Effector memory CD4-positive, alpha-beta T cell (primary cell): ENCODE results near the gene POMT1.

ENCODE experiments used
- DNase-seq, 3 donors: peaks; one replicate each; pipeline ENCODE4 v3.0.0-alpha.2; 2020
- H3K27ac ChIP-seq: 2 replicates; pipeline ENCODE4 v1.7.0; 2013; ENCODE audit warnings: mild to moderate bottlenecking, low read length, moderate library complexity; ENCODE audit not compliant: insufficient read depth, poor library complexity, severe bottlenecking
- H3K27me3 ChIP-seq: replicated peaks from 2 replicates; pipeline ENCODE4 v1.7.0; 2013; ENCODE audit warnings: mild to moderate bottlenecking, low read length; ENCODE audit not compliant: insufficient read depth, control insufficient read depth, poor library complexity, severe bottlenecking
- H3K36me3 ChIP-seq: 2 replicates; pipeline ENCODE4 v1.7.0; 2013; ENCODE audit warnings: mild to moderate bottlenecking, low read length, moderate library complexity; ENCODE audit not compliant: control insufficient read depth, insufficient read depth
- H3K4me1 ChIP-seq: 2 replicates; pipeline ENCODE4 v1.7.0; 2013; ENCODE audit warnings: low read length, mild to moderate bottlenecking; ENCODE audit not compliant: control insufficient read depth, insufficient read depth, poor library complexity, severe bottlenecking
- H3K4me3 ChIP-seq: 2 replicates; pipeline ENCODE4 v1.7.0; 2013; ENCODE audit warnings: low read length, low read depth, mild to moderate bottlenecking; ENCODE audit not compliant: insufficient read depth, poor library complexity, severe bottlenecking
- H3K9me3 ChIP-seq: 2 replicates; pipeline ENCODE4 v1.7.0; 2013; ENCODE audit warnings: mild to moderate bottlenecking, low read length, moderate library complexity; ENCODE audit not compliant: control insufficient read depth

POMT1 gene

DNA sequence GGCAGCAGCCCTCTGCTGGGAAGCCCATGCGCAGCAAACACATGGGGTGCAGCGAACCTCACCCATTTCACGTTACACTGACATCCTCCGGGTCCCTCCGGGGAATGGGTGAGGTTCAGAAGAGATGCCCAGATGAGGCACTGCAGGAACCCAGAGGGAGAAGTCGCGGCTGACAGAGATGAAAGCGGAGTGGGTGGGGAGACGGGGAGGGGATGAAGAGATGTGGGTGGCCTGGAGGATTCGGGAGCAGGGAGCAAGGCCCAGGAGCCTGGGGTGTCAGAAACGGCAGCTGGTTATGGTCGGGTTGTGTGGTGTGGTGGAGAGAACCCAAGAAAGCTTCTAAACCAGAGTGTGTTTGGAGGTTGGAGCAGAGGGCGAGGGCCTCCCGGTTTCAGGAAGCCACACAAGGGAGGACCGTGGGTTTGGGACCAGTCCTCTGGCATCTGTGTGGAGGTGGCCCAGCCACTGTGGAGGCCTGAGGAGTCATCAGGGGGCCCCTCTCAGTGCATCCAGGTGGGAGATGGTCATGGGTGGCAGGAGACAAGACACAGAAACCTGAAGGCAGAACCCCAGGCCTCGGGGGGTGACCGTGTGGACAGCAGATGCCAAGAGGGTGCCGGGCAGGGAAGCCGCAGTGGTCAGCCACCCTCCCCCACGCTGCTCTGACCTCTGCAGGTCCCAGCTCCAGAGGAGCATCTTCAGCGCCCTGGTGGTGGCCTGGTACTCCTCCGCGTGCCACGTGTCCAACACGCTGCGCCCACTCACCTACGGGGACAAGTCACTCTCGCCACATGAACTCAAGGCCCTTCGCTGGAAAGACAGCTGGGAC, 19.8 kb downstream of the POMT1 start:
- H3K36me3 ChIP-seq: peaks cover 88% of the 10 kb centered on the region
- DNase-seq: no peak
- no peak overlapping the region for H3K27ac ChIP-seq
- no peaks in the 10 kb centered on the region for H3K27me3 ChIP-seq
- no peaks in the 10 kb centered on the region for H3K4me1 ChIP-seq
- no peaks in the 10 kb centered on the region for H3K9me3 ChIP-seq
- H3K4me3 ChIP-seq: no peak overlapping the region

DNA sequence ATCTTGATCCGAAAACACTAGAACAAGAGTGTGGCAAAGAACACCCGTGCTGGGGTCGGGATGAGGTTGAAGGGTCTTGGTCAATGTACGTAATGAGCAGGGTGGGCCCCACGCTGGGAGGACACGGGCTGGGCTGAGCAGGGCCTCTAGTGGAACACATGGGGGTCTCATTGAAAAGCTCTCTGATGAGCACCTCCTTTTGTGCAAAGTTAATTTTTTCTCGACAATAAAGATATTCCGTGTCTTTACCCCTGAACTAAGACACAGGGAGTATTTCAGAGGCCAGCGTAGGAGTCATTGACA, 20.3 kb downstream of the POMT1 start:
- H3K36me3 ChIP-seq: peaks cover 90% of the 10 kb centered on the region

DNA sequence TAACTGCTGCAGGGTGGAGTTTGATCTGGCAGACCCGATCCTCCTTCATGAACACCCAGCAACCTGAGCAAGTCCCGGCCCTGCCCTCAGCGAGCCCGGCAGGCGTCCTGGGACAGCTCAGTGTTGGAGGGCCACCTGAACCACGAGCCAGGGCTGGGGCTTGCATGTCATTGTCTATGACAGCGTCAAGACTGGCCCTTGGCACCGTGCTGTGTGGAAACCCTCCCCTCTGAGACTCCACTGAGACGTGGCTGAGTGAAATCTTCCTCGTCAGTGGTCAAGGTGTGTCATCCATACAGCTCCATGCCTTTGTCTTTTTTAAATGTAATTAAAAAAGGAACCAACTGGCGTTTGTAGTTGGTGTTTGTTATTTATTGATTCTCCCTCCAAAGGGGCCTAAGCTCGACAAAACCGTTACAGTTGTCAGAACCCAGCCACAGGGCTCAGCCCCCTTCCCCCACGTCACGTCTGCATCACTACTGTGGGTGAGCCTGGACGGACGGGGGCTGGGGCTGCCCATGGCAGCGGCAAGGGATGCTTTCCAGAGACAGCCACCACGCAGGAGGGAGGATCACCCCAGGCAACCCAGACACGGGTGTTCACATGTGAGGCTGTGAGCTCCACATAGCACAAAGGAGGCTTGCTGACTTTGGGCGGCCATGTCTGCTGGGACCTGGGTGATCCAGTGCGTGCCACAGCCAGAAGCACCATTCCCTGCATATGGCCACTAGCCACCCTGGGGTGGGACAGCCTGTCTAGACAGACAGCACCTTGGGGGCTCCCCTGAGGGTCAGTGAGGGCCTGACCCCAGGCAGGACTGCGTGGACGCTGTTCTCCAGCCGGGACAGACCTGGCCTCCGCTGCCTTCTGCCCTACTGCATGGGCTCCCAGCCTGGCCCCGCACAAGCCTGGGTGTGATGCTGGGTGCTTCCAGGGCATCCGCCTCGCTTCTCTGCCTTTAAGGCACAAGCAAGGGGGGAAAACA, 21.0 kb downstream of the POMT1 start:
- Histone ChIP-seq H3K27ac (no peak overlapping the region), H3K27me3 (no peaks in the 10 kb centered on the region), H3K9me3 (no peaks in the 10 kb centered on the region), H3K36me3 (peaks cover 90% of the 10 kb centered on the region), H3K4me1 (peaks cover 4% of the 10 kb centered on the region), H3K4me3 (no peak overlapping the region)
- no peak for DNase-seq

More for the DNA sequence above, 20.3 kb downstream of the POMT1 start:
- Histone ChIP-seq H3K27me3 (no peaks in the 10 kb centered on the region), H3K9me3 (no peaks in the 10 kb centered on the region), H3K4me1 (no peaks in the 10 kb centered on the region), H3K4me3 (no peak overlapping the region), H3K27ac (no peak overlapping the region)
- no peak for DNase-seq

DNA sequence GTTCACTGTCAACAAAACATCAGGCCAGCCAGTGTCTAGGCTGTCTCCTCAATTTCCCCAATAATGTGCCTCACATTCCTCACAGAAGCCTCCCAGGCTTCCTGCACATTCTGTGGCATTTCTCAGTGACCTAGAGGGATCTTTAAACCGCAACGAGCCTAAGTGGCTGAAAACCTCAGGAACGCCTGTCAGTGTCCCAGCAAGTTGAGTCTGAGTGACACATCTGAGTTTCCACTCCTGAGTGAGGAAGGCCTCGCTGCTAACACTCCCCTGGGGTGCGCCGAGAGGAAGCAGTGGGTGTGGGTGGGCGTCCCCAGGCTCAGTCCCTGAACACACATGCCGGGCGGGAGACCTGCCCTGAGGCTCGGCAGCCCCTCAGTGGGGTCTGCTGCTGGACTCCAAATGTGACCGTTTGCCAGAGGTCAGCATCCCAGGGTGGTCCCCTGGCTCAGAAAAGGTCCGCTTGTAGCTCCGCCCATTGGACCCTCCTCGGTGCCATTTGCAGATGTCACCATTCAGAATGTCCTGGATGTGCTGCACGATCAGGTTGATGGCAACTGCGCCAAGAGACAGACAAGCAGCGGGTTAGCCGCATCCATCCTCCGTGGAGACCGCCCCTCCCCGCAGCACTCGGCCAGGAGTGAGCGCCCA, 22.1 kb downstream of the POMT1 start:
- Histone ChIP-seq H3K27me3 (no peaks in the 10 kb centered on the region), H3K4me3 (no peak overlapping the region), H3K4me1 (peaks cover 7% of the 10 kb centered on the region), H3K9me3 (no peaks in the 10 kb centered on the region), H3K36me3 (peaks cover 90% of the 10 kb centered on the region), H3K27ac (no peak overlapping the region)
- DNase-seq: no peak

DNA sequence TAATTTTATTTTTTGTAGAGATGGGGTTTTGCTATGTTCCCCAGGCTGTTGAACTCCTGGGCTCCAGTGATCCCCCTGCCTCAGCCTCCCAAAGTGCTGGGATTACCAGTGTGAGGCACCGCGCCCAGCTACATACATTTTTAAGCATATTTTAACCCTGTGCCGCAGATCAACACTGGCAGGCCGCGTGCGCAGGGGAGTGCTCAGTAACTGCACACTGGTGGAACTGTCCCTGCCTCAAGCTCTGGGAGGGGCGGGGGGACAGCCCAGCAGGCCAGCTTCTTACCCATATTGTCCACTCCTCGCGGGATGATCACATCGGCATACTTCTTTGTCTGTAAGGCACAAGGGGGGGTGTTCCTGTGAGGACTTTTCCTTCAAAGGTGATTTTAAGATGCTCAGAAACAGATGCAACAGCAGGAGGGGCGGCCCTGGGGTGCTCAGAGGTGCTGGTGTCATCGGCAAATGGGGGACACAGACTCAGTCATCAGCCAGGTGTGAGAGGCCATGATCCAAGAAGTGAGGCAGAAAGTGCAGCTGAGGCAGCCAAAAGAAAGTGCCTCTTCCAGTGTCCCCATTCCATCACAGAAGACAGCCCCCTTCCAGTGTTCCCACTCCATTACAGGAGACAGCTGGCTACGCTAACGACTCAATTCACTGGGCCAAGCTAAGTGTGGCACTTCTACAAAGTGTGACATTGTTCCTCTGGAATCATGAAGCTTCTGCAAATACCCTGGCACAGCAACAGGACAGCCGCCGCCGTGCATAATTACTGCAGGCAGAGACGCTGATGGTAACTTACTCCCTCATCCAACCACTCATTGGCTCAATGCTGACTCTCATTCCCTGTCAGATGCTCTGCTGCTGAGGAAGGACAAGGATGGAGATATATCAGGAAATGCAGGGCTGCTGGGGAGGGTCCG, 23.2 kb downstream of the POMT1 start:
- no peak overlapping the region for H3K4me3 ChIP-seq
- no peak for DNase-seq
- H3K27ac ChIP-seq: no peak overlapping the region
- no peaks in the 10 kb centered on the region for H3K27me3 ChIP-seq
- H3K36me3 ChIP-seq: peaks cover 83% of the 10 kb centered on the region
- no peaks in the 10 kb centered on the region for H3K9me3 ChIP-seq
- H3K4me1 ChIP-seq: peaks cover 16% of the 10 kb centered on the region

DNA sequence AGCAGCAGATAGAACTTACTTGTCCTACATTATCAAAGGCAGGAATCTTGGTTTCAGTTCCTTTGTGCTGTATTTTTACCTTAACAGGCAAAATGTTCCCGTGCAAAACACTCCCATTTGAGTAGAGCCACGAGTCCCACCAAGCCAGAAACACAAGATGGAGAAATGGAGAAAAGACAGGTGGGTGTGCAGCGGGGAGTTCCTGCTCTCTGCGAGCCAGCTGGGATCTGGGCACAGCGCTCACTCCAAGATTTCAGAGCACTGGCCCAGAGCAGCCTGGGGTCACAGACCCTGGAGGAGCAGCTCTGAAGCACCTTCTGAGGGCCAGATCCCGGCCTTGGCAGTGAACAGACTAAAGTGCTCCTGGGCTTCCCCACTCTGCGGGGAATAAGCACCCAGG, 25.5 kb downstream of the POMT1 start:
- no peak overlapping the region for H3K4me3 ChIP-seq
- no peaks in the 10 kb centered on the region for H3K27me3 ChIP-seq
- DNase-seq: no peak
- peaks cover 62% of the 10 kb centered on the region for H3K36me3 ChIP-seq
- no peaks in the 10 kb centered on the region for H3K9me3 ChIP-seq
- H3K4me1 ChIP-seq: peaks cover 22% of the 10 kb centered on the region
- no peak overlapping the region for H3K27ac ChIP-seq

DNA sequence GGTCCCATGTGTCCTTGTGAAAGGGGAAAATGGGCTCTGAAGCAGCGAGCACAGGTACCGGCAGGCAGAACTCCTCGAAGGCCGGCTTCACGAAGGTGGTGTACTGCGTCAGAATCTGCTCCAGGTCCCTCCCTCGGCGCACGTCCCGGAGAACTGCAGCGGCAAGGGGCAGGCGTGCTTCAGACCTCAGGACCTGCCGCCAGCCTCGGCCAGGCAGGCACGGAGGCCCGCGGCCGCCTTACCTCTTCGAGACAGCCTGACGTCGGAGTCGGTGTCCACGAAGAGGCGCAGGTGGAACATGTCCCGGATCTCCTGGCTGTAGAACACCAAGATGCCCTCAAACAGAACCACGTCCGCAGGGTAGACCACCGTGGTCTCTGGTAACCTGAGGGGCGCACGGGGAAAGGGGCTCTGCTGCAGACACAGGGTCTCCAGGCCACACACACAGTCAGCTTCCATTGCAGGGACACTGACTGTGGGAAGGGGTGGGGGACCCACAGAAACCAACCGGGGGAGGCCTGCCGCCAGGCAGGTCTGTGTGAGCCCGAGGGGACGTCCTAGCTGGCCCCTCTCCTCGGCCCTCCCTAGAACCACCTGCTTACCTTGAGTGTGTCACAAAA, 26.3 kb downstream of the POMT1 start:
- H3K9me3 ChIP-seq: no peaks in the 10 kb centered on the region
- H3K36me3 ChIP-seq: peaks cover 54% of the 10 kb centered on the region
- H3K4me3 ChIP-seq: no peak overlapping the region
- no peaks in the 10 kb centered on the region for H3K27me3 ChIP-seq
- no peak overlapping the region for H3K27ac ChIP-seq
- no peak for DNase-seq
- peaks cover 22% of the 10 kb centered on the region for H3K4me1 ChIP-seq

DNA sequence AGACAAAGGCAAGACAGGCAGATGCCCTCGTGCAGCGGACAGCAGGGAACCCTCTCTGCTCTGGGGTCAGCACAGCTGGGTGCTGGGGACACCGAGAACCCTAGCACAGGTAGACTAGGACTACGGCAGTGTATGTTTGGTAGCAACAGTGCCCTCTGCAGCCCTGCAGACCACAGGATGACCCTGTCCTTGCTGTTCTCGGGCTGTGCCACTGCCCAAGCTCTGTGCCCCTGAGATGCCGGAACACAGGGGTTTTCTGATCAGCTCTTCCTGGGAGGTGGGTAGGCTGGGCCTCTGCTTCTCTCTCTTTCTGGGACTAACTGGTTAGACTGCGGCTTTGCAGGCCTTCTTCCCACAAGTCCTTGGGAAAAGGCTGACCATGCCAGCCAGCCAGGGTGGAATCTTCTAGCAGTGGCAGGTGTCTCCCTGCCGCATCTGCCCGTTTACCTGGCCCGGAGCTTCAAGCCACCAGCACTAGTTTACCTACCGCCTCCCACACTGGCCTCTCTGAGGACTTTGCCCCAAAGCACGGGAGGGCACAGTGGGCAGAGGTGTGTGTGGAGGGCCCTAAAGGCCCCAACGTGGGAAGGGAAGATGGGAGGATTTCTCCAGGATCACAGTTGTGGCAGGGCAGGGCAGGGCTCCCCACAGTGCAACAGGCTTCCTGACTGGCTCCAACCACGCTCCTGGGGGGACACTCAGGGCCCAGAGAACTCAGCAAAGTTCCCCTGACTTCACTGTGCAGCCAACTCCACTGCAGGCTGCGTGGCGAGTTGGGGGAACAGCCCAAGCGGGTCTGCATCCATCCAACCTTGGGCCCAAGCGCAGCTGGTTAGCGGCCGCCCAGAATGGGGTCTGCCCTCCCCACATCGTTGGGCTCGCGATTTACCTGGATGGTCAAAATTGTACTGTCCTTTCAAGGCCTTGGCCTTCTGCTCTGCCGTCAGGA, 27.2 kb downstream of the POMT1 start:
- Histone ChIP-seq H3K4me3 (peak overlapping the region; percentile 80), H3K36me3 (peaks cover 45% of the 10 kb centered on the region), H3K9me3 (no peaks in the 10 kb centered on the region), H3K27ac (peak overlapping the region; percentile 67), H3K4me1 (peaks cover 28% of the 10 kb centered on the region), H3K27me3 (no peaks in the 10 kb centered on the region)
- DNase-seq: no peak
